ENCODE data around the gene ACKR2. TPM values are rescaled to one million over a fixed set of nuclear protein-coding genes. Genes with fewer than 3 reads are reported as not detected.

The ACKR2 gene
- total and polyA plus RNA-seq, 2 experiments from 2014 or later, result 0.35 TPM; not detected in 1

GRCh38 chr3:42820746-42821051 is 11.5 kb downstream of the ACKR2 start (continued):
- TF ChIP-seq, protein P1, sequence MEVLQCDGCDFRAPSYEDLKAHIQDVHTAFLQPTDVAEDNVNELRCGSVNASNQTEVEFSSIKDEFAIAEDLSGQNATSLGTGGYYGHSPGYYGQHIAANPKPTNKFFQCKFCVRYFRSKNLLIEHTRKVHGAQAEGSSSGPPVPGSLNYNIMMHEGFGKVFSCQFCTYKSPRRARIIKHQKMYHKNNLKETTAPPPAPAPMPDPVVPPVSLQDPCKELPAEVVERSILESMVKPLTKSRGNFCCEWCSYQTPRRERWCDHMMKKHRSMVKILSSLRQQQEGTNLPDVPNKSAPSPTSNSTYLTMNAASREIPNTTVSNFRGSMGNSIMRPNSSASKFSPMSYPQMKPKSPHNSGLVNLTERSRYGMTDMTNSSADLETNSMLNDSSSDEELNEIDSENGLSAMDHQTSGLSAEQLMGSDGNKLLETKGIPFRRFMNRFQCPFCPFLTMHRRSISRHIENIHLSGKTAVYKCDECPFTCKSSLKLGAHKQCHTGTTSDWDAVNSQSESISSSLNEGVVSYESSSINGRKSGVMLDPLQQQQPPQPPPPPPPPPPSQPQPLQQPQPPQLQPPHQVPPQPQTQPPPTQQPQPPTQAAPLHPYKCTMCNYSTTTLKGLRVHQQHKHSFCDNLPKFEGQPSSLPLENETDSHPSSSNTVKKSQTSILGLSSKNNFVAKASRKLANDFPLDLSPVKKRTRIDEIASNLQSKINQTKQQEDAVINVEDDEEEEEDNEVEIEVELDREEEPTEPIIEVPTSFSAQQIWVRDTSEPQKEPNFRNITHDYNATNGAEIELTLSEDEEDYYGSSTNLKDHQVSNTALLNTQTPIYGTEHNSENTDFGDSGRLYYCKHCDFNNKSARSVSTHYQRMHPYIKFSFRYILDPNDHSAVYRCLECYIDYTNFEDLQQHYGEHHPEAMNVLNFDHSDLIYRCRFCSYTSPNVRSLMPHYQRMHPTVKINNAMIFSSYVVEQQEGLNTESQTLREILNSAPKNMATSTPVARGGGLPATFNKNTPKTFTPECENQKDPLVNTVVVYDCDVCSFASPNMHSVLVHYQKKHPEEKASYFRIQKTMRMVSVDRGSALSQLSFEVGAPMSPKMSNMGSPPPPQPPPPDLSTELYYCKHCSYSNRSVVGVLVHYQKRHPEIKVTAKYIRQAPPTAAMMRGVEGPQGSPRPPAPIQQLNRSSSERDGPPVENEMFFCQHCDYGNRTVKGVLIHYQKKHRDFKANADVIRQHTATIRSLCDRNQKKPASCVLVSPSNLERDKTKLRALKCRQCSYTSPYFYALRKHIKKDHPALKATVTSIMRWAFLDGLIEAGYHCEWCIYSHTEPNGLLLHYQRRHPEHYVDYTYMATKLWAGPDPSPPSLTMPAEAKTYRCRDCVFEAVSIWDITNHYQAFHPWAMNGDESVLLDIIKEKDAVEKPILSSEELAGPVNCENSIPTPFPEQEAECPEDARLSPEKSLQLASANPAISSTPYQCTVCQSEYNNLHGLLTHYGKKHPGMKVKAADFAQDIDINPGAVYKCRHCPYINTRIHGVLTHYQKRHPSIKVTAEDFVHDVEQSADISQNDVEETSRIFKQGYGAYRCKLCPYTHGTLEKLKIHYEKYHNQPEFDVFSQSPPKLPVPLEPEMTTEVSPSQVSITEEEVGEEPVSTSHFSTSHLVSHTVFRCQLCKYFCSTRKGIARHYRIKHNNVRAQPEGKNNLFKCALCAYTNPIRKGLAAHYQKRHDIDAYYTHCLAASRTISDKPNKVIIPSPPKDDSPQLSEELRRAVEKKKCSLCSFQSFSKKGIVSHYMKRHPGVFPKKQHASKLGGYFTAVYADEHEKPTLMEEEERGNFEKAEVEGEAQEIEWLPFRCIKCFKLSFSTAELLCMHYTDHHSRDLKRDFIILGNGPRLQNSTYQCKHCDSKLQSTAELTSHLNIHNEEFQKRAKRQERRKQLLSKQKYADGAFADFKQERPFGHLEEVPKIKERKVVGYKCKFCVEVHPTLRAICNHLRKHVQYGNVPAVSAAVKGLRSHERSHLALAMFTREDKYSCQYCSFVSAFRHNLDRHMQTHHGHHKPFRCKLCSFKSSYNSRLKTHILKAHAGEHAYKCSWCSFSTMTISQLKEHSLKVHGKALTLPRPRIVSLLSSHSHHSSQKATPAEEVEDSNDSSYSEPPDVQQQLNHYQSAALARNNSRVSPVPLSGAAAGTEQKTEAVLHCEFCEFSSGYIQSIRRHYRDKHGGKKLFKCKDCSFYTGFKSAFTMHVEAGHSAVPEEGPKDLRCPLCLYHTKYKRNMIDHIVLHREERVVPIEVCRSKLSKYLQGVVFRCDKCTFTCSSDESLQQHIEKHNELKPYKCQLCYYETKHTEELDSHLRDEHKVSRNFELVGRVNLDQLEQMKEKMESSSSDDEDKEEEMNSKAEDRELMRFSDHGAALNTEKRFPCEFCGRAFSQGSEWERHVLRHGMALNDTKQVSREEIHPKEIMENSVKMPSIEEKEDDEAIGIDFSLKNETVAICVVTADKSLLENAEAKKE (CRISPR knock-in tag; IDR thresholded peaks at IDR 0.05), result no peak
- TF ChIP-seq CTCF (conservative IDR thresholded peaks at IDR 0.05; ENCODE audit: low read depth in 2 of 2) (no peak), NANOG (IDR thresholded peaks at IDR 0.05; ENCODE audit: borderline replicate concordance) (no peak)
- TF ChIP-seq, protein P2, sequence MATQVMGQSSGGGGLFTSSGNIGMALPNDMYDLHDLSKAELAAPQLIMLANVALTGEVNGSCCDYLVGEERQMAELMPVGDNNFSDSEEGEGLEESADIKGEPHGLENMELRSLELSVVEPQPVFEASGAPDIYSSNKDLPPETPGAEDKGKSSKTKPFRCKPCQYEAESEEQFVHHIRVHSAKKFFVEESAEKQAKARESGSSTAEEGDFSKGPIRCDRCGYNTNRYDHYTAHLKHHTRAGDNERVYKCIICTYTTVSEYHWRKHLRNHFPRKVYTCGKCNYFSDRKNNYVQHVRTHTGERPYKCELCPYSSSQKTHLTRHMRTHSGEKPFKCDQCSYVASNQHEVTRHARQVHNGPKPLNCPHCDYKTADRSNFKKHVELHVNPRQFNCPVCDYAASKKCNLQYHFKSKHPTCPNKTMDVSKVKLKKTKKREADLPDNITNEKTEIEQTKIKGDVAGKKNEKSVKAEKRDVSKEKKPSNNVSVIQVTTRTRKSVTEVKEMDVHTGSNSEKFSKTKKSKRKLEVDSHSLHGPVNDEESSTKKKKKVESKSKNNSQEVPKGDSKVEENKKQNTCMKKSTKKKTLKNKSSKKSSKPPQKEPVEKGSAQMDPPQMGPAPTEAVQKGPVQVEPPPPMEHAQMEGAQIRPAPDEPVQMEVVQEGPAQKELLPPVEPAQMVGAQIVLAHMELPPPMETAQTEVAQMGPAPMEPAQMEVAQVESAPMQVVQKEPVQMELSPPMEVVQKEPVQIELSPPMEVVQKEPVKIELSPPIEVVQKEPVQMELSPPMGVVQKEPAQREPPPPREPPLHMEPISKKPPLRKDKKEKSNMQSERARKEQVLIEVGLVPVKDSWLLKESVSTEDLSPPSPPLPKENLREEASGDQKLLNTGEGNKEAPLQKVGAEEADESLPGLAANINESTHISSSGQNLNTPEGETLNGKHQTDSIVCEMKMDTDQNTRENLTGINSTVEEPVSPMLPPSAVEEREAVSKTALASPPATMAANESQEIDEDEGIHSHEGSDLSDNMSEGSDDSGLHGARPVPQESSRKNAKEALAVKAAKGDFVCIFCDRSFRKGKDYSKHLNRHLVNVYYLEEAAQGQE (IDR thresholded peaks at IDR 0.05; ENCODE audit: unreplicated experiment), result no peak

All from GM23338 (cell line).